ENCODE results near the gene RASA4. TPM values are rescaled to one million over a fixed set of nuclear protein-coding genes. Genes with fewer than 3 reads are reported as not detected.

Gene RASA4
- 13.1 and 13.3 TPM in 2 replicates for total RNA-seq

GRCh38 chr7:102616507-102617125, at the start of gene RASA4:
RASA4 (minus strand) TSS chr7:102616756; CDS start chr7:102616689, 67 bp downstream.

DNA sequence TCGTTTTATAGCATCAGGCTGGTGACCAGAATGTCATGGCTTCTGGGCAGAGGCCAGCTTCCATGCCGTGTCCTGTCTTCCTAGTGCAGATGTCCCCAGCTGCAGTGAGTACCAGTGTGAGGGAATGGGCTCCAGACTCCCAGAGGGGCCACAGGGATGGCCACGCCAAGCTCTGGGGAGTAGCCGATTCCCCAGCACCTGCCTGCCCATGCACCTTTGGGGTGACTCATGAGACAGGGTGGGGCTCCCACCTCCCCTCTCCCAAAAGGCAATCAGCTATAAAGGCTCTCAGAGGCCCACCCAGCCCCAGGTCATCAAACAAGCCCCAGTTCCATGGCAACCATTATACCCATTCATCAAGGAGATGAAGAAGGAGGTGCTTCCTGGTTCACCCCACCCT, 33.4 kb upstream of the RASA4 start, which contains the start of gene SPDYE2B:
Gene SPDYE2B, plus strand, starts transcription at position 396 of the 400 bp plus-strand sequence. CDS start 2,030 bp downstream, outside the sequence.

DNA sequence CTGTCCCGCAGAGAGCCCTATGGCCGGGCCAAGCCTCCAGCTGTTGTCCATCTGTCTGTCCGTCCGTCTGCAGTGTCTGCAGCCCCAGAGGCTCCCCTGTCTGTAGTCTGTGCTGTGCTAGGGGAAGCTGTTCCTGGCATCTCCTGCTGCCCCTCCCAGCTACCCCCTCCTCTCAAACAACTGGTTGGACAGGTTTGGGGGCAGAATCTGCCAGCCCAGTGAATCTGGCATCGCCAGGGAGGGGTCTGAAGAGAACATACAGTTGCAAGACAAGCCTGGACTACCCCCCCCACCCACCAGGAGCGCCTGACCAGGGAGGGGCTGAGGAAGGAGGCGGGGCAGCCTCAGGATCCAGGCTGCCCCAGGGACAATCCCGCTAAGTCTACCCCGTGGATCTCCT, 26.1 kb upstream of the RASA4 start, which contains the start of gene UPK3BL1:
Gene UPK3BL1, minus strand, starts transcription at position 101 of the 400 bp plus-strand sequence. Its CDS starts 50 bp downstream, at position 51.

DNA sequence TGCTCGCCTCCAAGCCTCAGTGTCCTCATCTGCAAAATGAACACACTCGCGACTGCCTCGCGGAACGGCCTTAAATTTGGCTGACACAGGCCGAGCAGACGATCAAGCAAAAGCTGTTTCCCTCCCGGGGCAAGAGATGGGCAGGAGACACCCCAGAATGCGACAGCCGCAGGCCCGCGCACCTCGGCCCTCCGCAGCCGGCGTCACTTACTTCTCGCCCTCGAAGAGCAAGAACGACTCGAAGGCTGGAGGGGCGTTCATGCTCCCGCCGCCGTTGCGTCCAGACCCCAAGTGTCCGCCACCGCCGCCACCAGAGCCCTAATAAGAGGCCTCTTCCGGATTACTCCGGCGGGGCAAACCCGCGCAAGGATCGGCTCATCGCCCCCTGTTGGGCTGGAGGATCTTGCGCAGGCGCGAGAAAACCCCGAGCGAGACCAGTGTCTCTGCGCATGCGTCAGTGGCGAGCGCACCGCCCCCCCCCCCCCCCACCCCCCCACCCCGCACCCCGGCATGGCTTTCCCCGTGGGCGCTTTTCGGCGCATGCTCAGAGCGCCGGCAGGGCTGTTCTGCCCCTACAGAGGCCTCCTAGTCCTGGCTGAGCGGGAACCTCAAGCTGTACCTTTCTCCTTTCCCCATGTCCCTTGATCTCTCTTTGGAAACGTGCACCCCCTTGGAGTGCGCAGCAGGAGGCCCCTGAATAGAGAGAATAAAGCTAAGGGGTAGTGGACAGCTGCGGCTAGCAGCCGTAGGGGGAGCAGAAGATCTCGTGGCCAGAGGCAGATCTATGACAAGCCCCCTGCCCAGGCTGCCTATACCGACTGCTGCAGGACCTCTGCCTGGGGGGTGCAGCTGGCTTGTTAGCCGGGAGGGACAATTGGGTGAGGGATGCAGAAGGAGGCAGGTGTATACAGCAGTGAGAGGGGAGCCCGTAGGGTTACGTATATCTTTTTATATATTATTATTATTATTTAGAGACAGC, 44.0 kb downstream of the RASA4 start, which contains the start of gene POLR2J3:
Gene POLR2J3, minus strand, starts transcription at position 323 of the 979 bp plus-strand sequence. Its CDS starts 62 bp downstream, at position 261.

DNA sequence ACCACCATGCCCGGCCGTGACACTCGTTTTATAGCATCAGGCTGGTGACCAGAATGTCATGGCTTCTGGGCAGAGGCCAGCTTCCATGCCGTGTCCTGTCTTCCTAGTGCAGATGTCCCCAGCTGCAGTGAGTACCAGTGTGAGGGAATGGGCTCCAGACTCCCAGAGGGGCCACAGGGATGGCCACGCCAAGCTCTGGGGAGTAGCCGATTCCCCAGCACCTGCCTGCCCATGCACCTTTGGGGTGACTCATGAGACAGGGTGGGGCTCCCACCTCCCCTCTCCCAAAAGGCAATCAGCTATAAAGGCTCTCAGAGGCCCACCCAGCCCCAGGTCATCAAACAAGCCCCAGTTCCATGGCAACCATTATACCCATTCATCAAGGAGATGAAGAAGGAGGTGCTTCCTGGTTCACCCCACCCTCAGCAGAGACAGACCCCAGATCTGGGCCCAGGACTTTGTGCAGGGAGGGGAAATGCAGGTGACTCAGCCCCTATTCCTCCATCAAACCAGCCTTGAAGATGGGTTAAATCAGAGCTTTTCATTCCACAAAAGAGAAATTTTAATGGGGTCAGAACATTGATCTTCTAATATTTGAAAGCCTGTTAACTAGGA, 65.6 kb downstream of the RASA4 start, which contains the start of gene SPDYE2:
Gene SPDYE2, plus strand, starts transcription at position 419 of the 615 bp plus-strand sequence. CDS start 2,030 bp downstream, outside the sequence.

GRCh38 chr7:102543596-102543995, 73.0 kb downstream of the RASA4 start, which contains the start of gene UPK3BL2:
UPK3BL2 (minus strand) TSS chr7:102543696; CDS start chr7:102543636, 60 bp downstream.

Other genes starting within 250 kb of the RASA4 start
- gene PRKRIP1, start 220.4 kb downstream of the RASA4 start, total RNA-seq: 14.7 and 16.9 TPM in 2 replicates
- gene ORAI2, start 183.2 kb downstream of the RASA4 start, total RNA-seq: 65.9 and 82.4 TPM in 2 replicates
- gene ALKBH4, start 151.9 kb downstream of the RASA4 start, total RNA-seq: 10.7 and 12.1 TPM in 2 replicates
- 13.2 and 14.6 TPM in 2 replicates for gene LRWD1, start 151.8 kb downstream of the RASA4 start, total RNA-seq
- gene POLR2J, start 137.8 kb downstream of the RASA4 start, total RNA-seq: 28.8 and 38.4 TPM in 2 replicates
- gene RASA4B, start 99.0 kb downstream of the RASA4 start, total RNA-seq: 3.3 and 4.6 TPM in 2 replicates
- 0.67 and 1.6 TPM in 2 replicates for gene UPK3BL2, start 73.1 kb downstream of the RASA4 start, total RNA-seq
- not detected in 2 replicates for gene SPDYE2, start 65.5 kb downstream of the RASA4 start, total RNA-seq
- 12.4 and 16.2 TPM in 2 replicates for gene POLR2J3, start 44.2 kb downstream of the RASA4 start, total RNA-seq
- gene UPK3BL1, start 26.0 kb upstream of the RASA4 start, total RNA-seq: 6.1 and 9.5 TPM in 2 replicates
- not detected in 2 replicates for gene SPDYE2B, start 33.6 kb upstream of the RASA4 start, total RNA-seq
- not detected in 2 replicates for gene POLR2J2, start 54.9 kb upstream of the RASA4 start, total RNA-seq
- gene FAM185A, start 132.2 kb upstream of the RASA4 start, total RNA-seq: 11.5 and 12.5 TPM in 2 replicates